SJCRH30 (cell line): ENCODE results near the gene DTYMK. TPM values are rescaled to one million over a fixed set of nuclear protein-coding genes. Genes with fewer than 3 reads are reported as not detected.

Experiments used
- DNase-seq, 2 experiments: peaks; one replicate each; pipeline ENCODE4 v3.0.0-alpha.2; 2015 to 2020
- H3K27ac ChIP-seq: fragments of 250-450 bp; sonication (Bioruptor Pico); 2 replicates; pipeline ENCODE4 v1.5.1; 2020; ENCODE audit warnings: mild to moderate bottlenecking, moderate library complexity
- H3K27me3 ChIP-seq: fragments of 250-450 bp; sonication (Bioruptor Pico); 2 replicates; pipeline ENCODE4 v1.5.1; 2020; ENCODE audit warnings: mild to moderate bottlenecking, moderate library complexity
- H3K36me3 ChIP-seq: fragments of 250-450 bp; sonication (Bioruptor Pico); 2 replicates; pipeline ENCODE4 v1.5.1; 2020; ENCODE audit warnings: mild to moderate bottlenecking, moderate library complexity
- H3K4me1 ChIP-seq: fragments of 250-450 bp; sonication (Bioruptor Pico); 2 replicates; pipeline ENCODE4 v1.5.1; 2020; ENCODE audit warnings: mild to moderate bottlenecking, moderate library complexity
- H3K4me3 ChIP-seq: fragments of 250-450 bp; sonication (Bioruptor Pico); 2 replicates; pipeline ENCODE4 v1.5.1; 2020; ENCODE audit warnings: mild to moderate bottlenecking, moderate library complexity
- H3K9me3 ChIP-seq: fragments of 250-450 bp; sonication (Bioruptor Pico); replicated peaks from 2 replicates; pipeline ENCODE4 v1.5.1; 2020; ENCODE audit warnings: mild to moderate bottlenecking, moderate library complexity
- total RNA-seq: library from RNA; depleted of rRNA; stranded (reverse); fragments of >200 nt; shearing (Covaris generic); gene quantifications from 2 replicates; pipeline ENCODE4 v1.2.3, GENCODE V29; 2014

Gene DTYMK
- total RNA-seq, 1 experiment from 2014 or later, result 113 TPM

GRCh38 chr2:241653210-241653750 lies 33.3 kb downstream of the DTYMK start:
- Histone ChIP-seq H3K9me3 (no peaks in the 10 kb centered on the region), H3K4me3 (no peak overlapping the region), H3K27ac (no peak overlapping the region), H3K27me3 (no peaks in the 10 kb centered on the region), H3K4me1 (no peaks in the 10 kb centered on the region), H3K36me3 (peaks cover 38% of the 10 kb centered on the region)
- DNase-seq, result no peak

GRCh38 chr2:241652722-241653121 lies 33.9 kb downstream of the DTYMK start:
- Histone ChIP-seq H3K4me3 (no peak overlapping the region), H3K36me3 (peaks cover 38% of the 10 kb centered on the region), H3K27ac (no peak overlapping the region), H3K4me1 (no peaks in the 10 kb centered on the region), H3K27me3 (no peaks in the 10 kb centered on the region), H3K9me3 (no peaks in the 10 kb centered on the region)
- no peak for DNase-seq

GRCh38 chr2:241652142-241652541 lies 34.5 kb downstream of the DTYMK start:
- Histone ChIP-seq H3K4me1 (no peaks in the 10 kb centered on the region), H3K4me3 (no peak overlapping the region), H3K9me3 (no peaks in the 10 kb centered on the region), H3K36me3 (peaks cover 38% of the 10 kb centered on the region), H3K27ac (no peak overlapping the region), H3K27me3 (no peaks in the 10 kb centered on the region)
- DNase-seq, result no peak

- no peak for DNase-seq
- H3K9me3 ChIP-seq, result no peaks in the 10 kb centered on the region
- no peaks in the 10 kb centered on the region for H3K27me3 ChIP-seq
- H3K27ac ChIP-seq, result no peak overlapping the region
- no peak overlapping the region for H3K4me3 ChIP-seq
- peaks cover 30% of the 10 kb centered on the region for H3K36me3 ChIP-seq
- H3K4me1 ChIP-seq, result no peaks in the 10 kb centered on the region
Measured at GRCh38 chr2:241649927-241650326, 36.7 kb downstream of the DTYMK start.

GRCh38 chr2:241649404-241649803 lies 37.2 kb downstream of the DTYMK start:
- no peaks in the 10 kb centered on the region for H3K9me3 ChIP-seq
- no peak for DNase-seq
- H3K4me1 ChIP-seq, result no peaks in the 10 kb centered on the region
- H3K4me3 ChIP-seq, result no peak overlapping the region
- H3K27ac ChIP-seq, result no peak overlapping the region
- H3K36me3 ChIP-seq, result peaks cover 30% of the 10 kb centered on the region
- no peaks in the 10 kb centered on the region for H3K27me3 ChIP-seq

- Histone ChIP-seq H3K4me1 (no peaks in the 10 kb centered on the region), H3K4me3 (no peak overlapping the region), H3K27me3 (no peaks in the 10 kb centered on the region), H3K27ac (no peak overlapping the region), H3K9me3 (no peaks in the 10 kb centered on the region), H3K36me3 (peaks cover 35% of the 10 kb centered on the region)
- no peak for DNase-seq
Measured at GRCh38 chr2:241648453-241648852, 38.2 kb downstream of the DTYMK start.

GRCh38 chr2:241645915-241646645 lies 40.5 kb downstream of the DTYMK start:
- Histone ChIP-seq H3K27ac (no peak overlapping the region), H3K27me3 (no peaks in the 10 kb centered on the region), H3K4me1 (no peaks in the 10 kb centered on the region), H3K9me3 (no peaks in the 10 kb centered on the region), H3K36me3 (peaks cover 17% of the 10 kb centered on the region; the same call in 1 of the 2 replicates), H3K4me3 (no peak overlapping the region)
- no peak for DNase-seq

- DNase-seq, result no peak
- H3K27ac ChIP-seq, result no peak overlapping the region
- no peaks in the 10 kb centered on the region for H3K4me1 ChIP-seq
- peaks cover 15% of the 10 kb centered on the region; the same call in 1 of the 2 replicates for H3K36me3 ChIP-seq
- H3K4me3 ChIP-seq, result no peak overlapping the region
- H3K27me3 ChIP-seq, result no peaks in the 10 kb centered on the region
- H3K9me3 ChIP-seq, result no peaks in the 10 kb centered on the region
Measured at GRCh38 chr2:241645056-241645914, 41.3 kb downstream of the DTYMK start.

GRCh38 chr2:241641631-241642030 lies 45.0 kb downstream of the DTYMK start:
- Histone ChIP-seq H3K9me3 (no peaks in the 10 kb centered on the region), H3K27ac (no peak overlapping the region), H3K36me3 (peaks cover 32% of the 10 kb centered on the region), H3K27me3 (no peaks in the 10 kb centered on the region), H3K4me1 (peaks cover 4% of the 10 kb centered on the region), H3K4me3 (no peak overlapping the region)
- no peak for DNase-seq

- H3K27ac ChIP-seq, result no peak overlapping the region
- DNase-seq, result no peak
- H3K36me3 ChIP-seq, result peaks cover 25% of the 10 kb centered on the region
- peaks cover 4% of the 10 kb centered on the region for H3K4me1 ChIP-seq
- no peaks in the 10 kb centered on the region for H3K27me3 ChIP-seq
- H3K9me3 ChIP-seq, result no peaks in the 10 kb centered on the region
- H3K4me3 ChIP-seq, result no peak overlapping the region
Measured at GRCh38 chr2:241640165-241640795, 46.3 kb downstream of the DTYMK start.

GRCh38 chr2:241639385-241639784 lies 47.2 kb downstream of the DTYMK start:
- no peak for DNase-seq
- Histone ChIP-seq H3K4me1 (peaks cover 4% of the 10 kb centered on the region), H3K9me3 (no peaks in the 10 kb centered on the region), H3K4me3 (no peak overlapping the region), H3K27ac (no peak overlapping the region), H3K27me3 (no peaks in the 10 kb centered on the region), H3K36me3 (peaks cover 26% of the 10 kb centered on the region)

- no peak overlapping the region for H3K4me3 ChIP-seq
Measured at GRCh38 chr2:241638940-241639339, 47.7 kb downstream of the DTYMK start.

GRCh38 chr2:241637795-241638660 lies 48.6 kb downstream of the DTYMK start:
- peaks cover 4% of the 10 kb centered on the region for H3K4me1 ChIP-seq
- peak; percentile 47 to 49 for DNase-seq
- H3K9me3 ChIP-seq, result no peaks in the 10 kb centered on the region
- H3K36me3 ChIP-seq, result peaks cover 32% of the 10 kb centered on the region
- no peaks in the 10 kb centered on the region for H3K27me3 ChIP-seq
- H3K27ac ChIP-seq, result peak overlapping the region; percentile 98; the same call in 1 of the 2 replicates
- peak overlapping the region; percentile 95 for H3K4me3 ChIP-seq

More at GRCh38 chr2:241638940-241639339, 47.7 kb downstream of the DTYMK start:
- H3K9me3 ChIP-seq, result no peaks in the 10 kb centered on the region
- no peak for DNase-seq
- peaks cover 4% of the 10 kb centered on the region for H3K4me1 ChIP-seq
- no peak overlapping the region for H3K27ac ChIP-seq
- H3K36me3 ChIP-seq, result peaks cover 23% of the 10 kb centered on the region
- no peaks in the 10 kb centered on the region for H3K27me3 ChIP-seq
